Fibroblast of pulmonary artery (primary cell): ENCODE data around the gene RUFY3.
A peak's percentile ranks its signal among the peaks of the same experiment; 100 is the strongest.

Experiments
- DNase-seq: peaks from one replicate; pipeline ENCODE4 v3.0.0-alpha.2; 2010; ENCODE audit warnings: low read depth
- H3K4me3 ChIP-seq: replicated peaks from 2 replicates; pipeline ENCODE4 v1.5.1; 2011; ENCODE audit warnings: low read depth, mild to moderate bottlenecking, control low read depth, low read length, moderate library complexity
- CTCF ChIP-seq: IDR thresholded peaks from 2 replicates; pipeline ENCODE4 v1.5.1; 2011; ENCODE audit warnings: mild to moderate bottlenecking, control low read depth, low read length, inconsistent platforms; ENCODE audit errors: missing control alignments

Gene RUFY3

DNA sequence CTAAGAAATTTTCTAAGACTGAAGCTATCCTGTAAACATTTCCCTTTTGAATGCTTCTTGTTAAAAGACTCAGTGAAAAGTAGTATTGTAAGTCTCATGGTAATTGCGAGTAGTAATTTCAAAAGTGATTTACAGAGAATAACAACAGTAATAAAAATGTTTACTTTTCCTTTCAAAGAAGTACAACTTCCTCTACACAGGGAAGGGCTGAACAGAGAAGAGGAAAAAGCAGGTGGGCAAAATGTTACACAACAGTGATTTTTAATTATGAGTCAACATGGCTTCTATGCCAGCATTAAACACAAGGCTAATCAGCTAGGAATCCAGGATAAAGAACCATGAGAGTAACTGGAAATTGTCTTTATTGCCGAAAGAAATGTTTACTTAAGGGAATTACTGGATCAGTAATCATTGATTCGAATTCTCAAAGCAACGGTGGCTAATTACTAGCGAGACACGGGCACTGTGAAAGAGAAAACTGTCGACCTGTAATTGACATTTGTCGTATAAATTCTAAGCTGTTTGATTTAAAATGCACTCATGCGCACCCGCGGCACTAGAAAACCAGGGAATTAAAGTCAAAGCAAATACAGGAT lies 18.0 kb upstream of the RUFY3 start:
- peak; percentile 35 for DNase-seq
- TF ChIP-seq CTCF, result no peak
- peak overlapping the region; percentile 76 for H3K4me3 ChIP-seq

DNA sequence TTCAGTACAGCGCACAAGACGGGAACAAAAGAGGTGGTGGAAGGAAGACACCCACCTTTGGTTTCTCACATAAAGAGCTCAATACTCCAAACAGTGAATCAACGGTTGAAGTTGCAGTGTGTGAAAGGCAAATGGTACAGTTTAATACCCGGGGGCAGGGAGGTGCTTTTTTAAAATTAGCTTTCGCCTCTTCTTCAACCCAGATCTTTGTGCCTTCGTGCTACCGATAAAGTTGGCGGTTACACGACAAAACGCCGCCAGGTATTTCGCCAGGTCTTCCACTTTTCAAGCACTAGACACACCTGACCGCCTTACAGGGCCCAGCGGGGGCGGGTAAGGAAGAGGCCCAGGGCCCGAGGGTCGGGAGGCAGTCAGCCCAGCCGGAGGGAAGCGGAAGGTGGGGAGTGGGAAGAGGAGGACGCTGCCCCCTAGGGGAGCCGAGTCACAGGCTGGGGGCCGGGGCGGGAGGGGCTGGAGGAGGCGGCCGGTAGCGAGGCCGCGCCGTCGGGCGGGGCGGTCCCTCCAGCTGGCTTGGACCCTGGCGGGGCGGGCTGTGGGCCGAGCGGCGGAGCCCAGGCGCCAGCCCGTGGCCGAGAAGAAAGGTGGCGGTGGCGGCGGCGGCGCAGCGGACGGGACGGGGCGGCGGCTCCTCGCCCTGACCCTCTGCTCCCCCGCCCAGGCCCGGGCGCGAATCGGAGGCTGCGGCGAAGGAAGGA lies 17.4 kb upstream of the RUFY3 start:
- peak; percentile 68 for DNase-seq
- peak overlapping the region; percentile 76 for H3K4me3 ChIP-seq
- peak; percentile 18 for TF ChIP-seq CTCF

DNA sequence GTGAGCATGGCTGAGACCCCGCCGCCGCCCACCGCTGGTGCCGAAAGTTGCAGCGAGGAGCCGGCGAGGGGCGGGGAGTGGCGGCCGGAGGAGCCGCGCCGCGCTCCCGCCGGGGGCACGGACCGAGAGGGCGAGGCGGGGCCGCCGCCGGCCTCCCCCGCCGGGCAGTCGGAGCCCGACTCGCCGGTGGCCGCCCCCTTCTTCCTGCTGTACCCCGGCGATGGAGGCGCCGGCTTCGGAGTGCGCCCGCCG lies 16.9 kb upstream of the RUFY3 start:
- no peak for DNase-seq
- no peak for TF ChIP-seq CTCF
- peak overlapping the region; percentile 76 for H3K4me3 ChIP-seq

DNA sequence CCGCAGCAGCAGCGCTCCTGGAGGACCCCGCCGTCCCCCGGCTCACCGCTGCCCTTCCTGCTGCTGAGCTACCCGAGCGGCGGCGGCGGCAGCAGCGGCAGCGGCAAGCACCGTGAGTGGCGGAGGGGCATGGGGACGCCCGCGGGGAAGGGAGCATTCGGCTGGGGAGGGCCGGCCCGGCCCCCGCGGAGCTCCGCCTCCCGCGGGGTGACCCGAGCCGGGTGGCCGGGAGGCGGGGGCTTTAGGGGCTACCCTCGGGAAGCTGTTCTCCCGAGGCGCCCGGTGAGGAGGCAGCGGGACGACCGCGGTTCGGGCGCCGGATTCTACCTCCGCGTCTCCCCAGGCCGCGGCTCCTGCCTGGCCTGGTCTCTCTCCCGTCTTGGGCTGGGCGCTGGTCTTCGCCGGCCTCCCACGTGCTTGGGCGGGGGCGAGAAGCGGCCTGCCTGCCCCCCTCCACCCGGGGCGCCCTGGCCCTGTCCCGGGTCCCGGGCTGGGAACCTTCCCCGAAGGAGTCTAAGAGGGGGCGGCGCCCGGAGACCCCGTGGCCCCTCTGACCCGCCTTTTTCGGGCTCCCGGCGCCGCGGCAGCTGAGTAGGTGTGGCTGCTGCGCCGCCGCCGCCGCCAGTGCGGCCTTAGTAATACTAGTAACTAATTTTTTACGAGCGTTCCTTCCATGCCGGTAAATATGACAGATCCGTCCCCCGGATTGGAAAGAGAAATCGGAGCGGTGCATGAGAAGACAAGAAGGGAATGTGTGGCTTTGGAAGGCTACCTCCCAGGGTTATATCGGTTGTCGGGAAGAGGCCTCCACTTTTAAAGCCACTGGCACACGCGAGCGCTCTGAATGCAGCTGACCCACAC lies 16.4 kb upstream of the RUFY3 start:
- no peak for TF ChIP-seq CTCF
- DNase-seq, result peak; percentile 56
- H3K4me3 ChIP-seq, result peak overlapping the region; percentile 76

DNA sequence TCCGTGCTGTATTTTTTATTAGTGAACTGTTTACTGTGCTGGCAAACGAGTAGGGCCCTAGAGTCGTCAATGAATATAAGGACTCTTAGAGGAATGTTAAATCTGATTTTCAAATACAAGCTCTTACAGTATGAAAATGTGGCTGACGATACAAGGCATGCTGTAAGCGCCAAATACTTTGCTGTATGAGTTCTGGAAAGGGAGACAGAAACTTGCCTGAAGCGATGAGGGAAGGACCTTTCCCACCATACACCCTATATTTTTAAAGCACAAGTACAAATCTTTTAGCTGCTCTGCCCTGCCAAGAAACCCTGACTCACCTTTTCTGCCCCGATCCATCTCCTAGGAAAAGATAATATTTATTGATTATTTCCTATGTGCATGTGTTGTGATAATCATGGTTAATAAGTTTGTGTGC lies 15.7 kb upstream of the RUFY3 start:
- DNase-seq, result no peak
- peak overlapping the region; percentile 76 for H3K4me3 ChIP-seq
- TF ChIP-seq CTCF, result no peak

GRCh38 chr4:70706516-70706915 lies 15.2 kb upstream of the RUFY3 start:
- H3K4me3 ChIP-seq, result peak overlapping the region; percentile 76
- TF ChIP-seq CTCF, result no peak
- no peak for DNase-seq
